Erythroblast (primary cell): ENCODE data around the gene NOL4L.

ENCODE experiments used
- DNase-seq, 2 experiments: peaks; one replicate each; lab custom pipeline; 2025; lab: John Stamatoyannopoulos, UW
- GATA1 ChIP-seq: IDR thresholded peaks from 2 replicates; pipeline ENCODE4 v1.6.1; 2011; ENCODE audit warnings: low read depth, mild to moderate bottlenecking, control low read depth, low read length, moderate library complexity
- POLR2A ChIP-seq: IDR thresholded peaks from 2 replicates; pipeline ENCODE4 v1.6.1; 2011; ENCODE audit warnings: mild to moderate bottlenecking, low read length

Gene NOL4L

DNA sequence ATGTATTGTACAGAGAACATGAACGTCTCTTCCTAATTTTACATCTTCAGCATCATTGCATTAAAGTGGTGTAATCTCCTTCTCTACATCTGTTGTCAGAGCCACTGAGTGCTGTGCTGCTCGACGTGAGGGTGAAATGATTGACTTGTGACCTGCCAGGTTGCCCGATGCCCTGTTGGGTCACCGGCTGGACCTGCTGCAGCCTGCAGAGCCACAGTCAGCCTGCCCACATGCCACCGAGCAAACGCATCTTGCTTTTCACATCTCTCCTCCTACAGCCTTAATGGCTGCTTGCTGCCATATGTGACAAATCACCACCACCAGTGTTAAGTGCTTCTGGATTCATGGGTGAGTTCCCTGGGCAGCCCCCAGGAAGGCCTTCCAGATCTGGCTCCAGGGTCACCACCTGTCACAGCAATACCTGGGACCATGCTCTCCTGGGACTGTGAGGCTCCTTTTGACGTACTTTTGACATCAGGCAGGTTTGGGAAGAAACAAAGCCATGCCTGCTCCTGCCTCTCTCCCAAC, 146.7 kb downstream of the NOL4L start:
- DNase-seq: no peak
- TF ChIP-seq GATA1 (no peak), POLR2A (no peak)

DNA sequence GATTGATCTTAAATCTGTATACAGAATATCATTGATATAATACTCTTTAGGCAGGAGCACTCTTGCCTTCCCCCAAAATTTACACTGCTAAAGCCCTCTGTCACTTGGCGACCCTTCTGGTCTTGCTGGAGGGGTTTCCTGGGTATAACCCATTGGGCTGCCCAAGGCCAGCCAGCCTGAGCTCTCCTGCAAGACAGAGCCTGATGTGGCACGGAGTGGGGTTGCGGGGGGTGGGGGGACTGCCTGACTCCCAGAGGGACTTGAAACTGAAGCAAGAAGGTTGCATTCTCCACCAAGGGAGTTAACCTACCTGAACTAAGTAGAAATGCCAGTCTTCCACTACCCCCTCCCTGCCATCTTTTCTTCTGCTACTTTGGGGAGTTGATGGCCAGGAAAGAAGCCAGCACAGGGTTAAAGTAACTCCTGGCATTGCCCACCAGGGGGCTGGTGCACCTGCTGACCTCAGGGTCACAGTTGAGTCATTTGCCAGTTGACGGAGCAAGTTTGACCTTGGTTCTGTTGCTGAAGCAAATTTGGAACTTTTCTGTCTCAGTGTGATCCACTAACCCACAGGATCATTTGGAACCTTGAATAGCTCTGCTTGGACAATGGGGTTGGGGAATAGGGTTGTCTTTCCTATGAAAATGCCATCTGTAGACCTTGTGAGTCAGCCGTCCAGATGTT, 147.6 kb downstream of the NOL4L start:
- no peak for TF ChIP-seq POLR2A
- no peak for TF ChIP-seq GATA1
- DNase-seq: peak; percentile 18 to 33

DNA sequence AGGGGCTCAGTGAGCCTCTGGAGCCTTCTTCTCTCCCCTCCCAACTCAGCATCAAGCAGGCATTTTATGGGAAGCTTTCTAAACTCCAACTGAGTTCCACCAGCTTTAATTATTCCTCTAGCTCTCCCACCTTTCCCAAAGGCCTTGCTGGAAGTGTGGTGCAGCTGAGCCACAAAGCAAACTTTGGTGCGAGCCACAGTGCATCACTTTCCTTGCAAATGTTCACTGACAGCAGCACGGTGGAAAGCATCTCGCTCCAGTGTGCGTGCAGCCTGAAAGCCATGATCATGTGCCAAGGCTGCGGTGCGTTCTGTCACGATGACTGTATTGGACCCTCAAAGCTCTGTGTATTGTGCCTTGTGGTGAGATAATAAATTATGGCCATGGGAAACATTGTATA, 148.2 kb downstream of the NOL4L start:
- DNase-seq: no peak
- TF ChIP-seq GATA1: no peak
- TF ChIP-seq POLR2A: no peak

DNA sequence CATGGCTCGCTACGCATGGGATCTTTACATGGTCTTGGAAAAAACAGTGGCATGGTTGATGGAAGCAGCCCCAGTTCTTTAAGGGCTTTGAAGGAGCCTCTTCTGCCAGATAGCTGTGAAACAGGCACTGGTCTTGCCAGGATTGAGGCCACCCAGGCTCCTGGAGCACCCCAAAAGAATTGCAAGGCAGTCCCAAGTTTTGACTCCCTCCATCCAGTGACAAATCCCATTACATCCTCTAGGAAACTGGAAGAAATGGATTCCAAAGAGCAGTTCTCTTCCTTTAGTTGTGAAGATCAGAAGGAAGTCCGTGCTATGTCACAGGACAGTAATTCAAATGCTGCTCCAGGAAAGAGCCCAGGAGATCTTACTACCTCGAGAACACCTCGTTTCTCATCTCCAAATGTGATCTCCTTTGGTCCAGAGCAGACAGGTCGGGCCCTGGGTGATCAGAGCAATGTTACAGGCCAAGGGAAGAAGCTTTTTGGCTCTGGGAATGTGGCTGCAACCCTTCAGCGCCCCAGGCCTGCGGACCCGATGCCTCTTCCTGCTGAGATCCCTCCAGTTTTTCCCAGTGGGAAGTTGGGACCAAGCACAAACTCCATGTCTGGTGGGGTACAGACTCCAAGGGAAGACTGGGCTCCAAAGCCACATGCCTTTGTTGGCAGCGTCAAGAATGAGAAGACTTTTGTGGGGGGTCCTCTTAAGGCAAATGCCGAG, 148.8 kb downstream of the NOL4L start:
- TF ChIP-seq POLR2A (no peak), GATA1 (no peak)
- no peak for DNase-seq

DNA sequence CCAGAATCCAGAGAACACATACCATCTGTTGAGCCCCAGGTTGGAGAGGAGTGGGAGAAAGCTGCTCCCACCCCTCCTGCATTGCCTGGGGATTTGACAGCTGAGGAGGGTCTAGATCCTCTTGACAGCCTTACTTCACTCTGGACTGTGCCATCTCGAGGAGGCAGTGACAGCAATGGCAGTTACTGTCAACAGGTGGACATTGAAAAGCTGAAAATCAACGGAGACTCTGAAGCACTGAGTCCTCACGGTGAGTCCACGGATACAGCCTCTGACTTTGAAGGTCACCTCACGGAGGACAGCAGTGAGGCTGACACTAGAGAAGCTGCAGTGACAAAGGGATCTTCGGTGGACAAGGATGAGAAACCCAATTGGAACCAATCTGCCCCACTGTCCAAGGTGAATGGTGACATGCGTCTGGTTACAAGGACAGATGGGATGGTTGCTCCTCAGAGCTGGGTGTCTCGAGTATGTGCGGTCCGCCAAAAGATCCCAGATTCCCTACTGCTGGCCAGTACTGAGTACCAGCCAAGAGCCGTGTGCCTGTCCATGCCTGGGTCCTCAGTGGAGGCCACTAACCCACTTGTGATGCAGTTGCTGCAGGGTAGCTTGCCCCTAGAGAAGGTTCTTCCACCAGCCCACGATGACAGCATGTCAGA, 149.6 kb downstream of the NOL4L start:
- TF ChIP-seq GATA1 (no peak), POLR2A (no peak)
- DNase-seq: no peak

DNA sequence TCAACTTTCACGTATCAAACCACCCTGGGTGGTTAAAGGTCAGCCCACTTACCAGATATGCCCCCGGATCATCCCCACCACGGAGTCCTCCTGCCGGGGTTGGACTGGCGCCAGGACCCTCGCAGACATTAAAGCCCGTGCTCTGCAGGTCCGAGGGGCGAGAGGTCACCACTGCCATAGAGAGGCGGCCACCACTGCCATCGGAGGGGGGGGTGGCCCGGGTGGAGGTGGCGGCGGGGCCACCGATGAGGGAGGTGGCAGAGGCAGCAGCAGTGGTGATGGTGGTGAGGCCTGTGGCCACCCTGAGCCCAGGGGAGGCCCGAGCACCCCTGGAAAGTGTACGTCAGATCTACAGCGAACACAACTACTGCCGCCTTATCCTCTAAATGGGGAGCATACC, 150.7 kb downstream of the NOL4L start:
- DNase-seq: no peak
- no peak for TF ChIP-seq GATA1
- no peak for TF ChIP-seq POLR2A

DNA sequence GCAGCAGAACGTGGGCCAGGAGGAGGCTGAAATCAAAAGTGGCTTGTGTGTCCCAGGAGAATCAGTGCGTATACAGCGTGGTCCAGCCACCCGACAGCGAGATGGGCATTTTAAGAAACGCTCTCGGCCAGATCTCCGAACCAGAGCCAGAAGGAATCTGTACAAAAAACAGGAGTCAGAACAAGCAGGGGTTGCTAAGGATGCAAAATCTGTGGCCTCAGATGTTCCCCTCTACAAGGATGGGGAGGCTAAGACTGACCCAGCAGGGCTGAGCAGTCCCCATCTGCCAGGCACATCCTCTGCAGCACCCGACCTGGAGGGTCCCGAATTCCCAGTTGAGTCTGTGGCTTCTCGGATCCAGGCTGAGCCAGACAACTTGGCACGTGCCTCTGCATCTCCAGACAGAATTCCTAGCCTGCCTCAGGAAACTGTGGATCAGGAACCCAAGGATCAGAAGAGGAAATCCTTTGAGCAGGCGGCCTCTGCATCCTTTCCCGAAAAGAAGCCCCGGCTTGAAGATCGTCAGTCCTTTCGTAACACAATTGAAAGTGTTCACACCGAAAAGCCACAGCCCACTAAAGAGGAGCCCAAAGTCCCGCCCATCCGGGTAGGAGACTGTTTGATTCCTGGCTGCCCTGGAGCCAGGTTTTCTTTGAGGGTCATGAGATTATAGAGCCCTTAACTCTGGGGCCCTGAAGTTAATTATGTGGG, 151.7 kb downstream of the NOL4L start:
- DNase-seq: no peak
- TF ChIP-seq GATA1: no peak
- no peak for TF ChIP-seq POLR2A

DNA sequence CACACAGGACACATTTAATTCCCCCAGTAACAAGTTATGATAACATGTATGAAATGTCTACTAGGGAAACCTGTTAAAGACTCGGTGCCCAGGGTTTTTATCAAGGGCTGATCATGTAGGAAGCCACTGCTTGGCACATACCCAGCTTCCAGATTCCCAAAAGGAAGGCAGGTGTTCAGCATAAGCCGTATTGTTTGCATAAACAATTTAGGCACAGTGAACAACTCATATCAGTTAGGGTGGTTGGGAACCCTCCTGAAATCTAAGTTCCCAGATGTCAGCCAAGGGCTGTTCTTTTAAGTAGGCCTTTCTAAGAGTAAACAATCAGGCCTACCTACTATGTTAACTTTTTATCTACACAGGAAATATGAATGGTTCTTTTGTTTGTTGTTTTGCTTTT, 152.9 kb downstream of the NOL4L start:
- TF ChIP-seq GATA1 (no peak), POLR2A (no peak)
- no peak for DNase-seq

DNA sequence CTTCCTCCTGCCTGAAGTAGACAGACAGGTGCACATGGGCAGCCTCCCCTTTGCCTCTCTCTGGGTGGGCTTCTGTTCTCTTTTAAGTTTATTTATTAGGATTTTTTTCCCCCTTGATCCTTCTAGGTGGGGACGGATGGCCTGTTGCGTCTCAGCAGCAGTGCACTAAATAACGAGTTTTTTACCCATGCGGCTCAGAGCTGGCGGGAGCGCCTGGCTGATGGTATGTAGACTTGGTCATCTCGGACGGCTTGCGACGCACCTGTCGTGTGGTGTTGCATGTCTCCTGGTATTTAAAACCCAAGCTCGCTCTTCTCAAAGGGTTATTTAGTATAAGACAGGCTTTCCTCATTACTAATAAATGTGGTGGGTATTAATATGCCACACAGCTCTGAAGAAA, 153.7 kb downstream of the NOL4L start:
- DNase-seq: no peak
- no peak for TF ChIP-seq GATA1
- no peak for TF ChIP-seq POLR2A

DNA sequence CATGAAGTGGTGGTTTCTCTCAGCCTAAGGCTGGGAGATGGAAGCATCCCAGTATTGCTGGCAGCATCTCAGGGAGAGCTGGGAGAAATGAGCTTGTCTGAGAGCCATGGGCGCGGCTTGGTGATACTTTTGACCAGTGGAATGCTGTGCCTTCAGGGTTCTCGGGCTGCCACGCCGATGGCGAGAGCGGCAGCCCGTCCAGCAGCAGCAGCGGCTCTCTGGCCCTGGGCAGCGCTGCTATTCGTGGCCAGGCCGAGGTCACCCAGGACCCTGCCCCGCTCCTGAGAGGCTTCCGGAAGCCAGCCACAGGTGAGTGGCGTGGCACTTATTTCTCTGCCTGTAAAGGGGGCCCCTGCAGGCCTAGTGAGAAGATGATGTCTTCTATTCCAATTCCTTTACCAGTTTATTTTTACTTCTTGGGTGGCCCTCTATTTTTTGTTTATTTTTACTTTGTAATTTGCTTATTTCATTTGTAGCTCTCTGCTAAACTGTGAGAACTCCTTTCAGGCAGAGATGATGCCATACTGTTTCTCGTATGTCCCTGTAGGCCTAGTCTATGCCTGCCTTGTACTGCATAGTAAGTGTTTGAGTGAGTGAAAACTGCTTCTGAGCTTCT, 155.3 kb downstream of the NOL4L start:
- DNase-seq: no peak
- no peak for TF ChIP-seq GATA1
- no peak for TF ChIP-seq POLR2A

DNA sequence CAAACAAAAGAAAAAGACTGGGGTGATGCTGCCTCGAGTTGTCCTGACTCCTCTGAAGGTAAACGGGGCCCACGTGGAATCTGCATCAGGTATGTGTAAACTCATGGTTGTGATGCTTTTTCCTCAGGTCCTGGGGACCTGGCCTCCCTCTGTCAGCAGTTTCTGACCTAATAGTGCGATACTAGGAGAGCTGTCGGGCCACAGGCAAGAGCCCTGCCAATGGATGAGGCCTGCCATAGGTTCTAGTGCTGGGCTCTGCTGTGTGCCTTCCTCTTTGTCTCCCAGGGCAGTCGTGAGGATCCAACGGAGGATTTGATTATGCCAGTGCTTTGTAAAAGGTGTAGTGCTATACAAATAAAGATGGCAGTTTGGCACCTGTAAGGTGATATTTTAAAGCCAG, 155.8 kb downstream of the NOL4L start:
- no peak for DNase-seq
- no peak for TF ChIP-seq POLR2A
- TF ChIP-seq GATA1: no peak

DNA sequence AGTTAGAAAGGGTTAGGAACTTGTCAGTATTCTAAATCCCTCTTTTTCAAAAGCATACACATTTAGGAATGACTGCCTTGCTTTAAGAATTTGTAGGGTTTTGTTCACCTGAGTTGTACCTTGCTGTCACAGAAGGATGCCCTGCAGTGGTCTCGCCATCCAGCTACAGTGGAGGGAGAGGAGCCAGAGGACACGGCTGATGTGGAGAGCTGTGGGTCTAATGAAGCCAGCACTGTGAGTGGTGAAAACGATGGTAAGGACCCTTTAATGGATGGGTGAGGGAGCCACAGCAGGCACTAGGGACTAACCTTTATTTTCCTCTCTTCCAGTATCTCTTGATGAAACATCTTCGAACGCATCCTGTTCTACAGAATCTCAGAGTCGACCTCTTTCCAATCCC, 157.1 kb downstream of the NOL4L start:
- TF ChIP-seq GATA1 (no peak), POLR2A (no peak)
- no peak for DNase-seq

DNA sequence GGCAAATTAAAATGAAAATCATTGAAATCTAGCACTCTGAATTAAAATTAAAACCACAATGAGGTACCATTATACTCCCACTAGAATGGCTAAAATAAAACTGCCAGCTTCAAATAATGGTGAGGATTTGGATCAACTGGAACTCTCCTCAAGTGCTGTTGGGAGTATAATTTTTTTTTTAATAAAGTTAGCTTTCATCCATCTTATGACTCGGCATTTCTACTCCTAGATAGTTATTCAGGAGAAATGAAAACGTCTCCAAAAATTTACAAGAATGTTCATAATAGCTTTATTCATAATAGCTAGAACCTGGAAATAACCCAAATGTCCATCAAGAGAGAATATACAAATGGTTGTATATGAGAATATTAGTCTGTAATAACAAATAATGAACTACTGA, 163.8 kb downstream of the NOL4L start:
- TF ChIP-seq GATA1 (no peak), POLR2A (no peak)
- DNase-seq: no peak
